ENCODE results near the gene RGS12. TPM values are rescaled to one million over a fixed set of nuclear protein-coding genes. Genes with fewer than 3 reads are reported as not detected.

The RGS12 gene
- total and polyA plus RNA-seq, 2 experiments from 2014 or later: 8.0 to 19.0 TPM

DNA sequence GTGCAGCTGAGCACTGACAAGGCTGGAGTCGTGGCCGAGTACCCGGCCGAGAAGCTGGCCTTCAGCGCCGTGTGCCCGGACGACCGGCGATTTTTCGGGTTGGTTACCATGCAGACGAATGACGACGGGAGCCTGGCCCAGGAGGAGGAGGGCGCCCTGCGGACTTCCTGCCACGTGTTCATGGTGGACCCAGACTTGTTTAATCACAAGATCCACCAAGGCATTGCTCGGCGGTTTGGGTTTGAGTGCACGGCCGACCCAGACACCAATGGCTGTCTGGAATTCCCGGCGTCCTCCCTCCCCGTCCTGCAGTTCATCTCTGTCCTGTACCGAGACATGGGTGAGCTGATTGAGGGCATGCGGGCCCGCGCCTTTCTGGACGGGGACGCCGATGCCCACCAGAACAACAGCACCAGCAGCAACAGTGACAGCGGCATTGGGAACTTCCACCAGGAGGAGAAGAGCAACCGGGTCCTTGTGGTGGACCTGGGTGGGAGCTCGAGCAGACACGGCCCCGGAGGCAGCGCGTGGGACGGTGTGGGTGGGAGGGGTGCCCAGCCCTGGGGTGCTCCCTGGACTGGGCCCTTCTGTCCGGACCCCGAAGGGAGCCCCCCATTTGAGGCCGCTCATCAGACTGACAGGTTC lies 24.3 kb downstream of the RGS12 start:
- H3K4me3 Mint-ChIP-seq: no peak overlapping the region

More for the DNA sequence above, 24.3 kb downstream of the RGS12 start:
- Histone ChIP-seq H3K36me3 (ENCODE audit: insufficient read depth) (no peaks in the 10 kb centered on the region), H3K9me2 (ENCODE audit: insufficient read depth) (no peaks in the 10 kb centered on the region), H3F3A (replicated peaks; ENCODE audit: low read depth) (no peaks in the 10 kb centered on the region), H3K4me3 (no peak overlapping the region), H3K27me3 (ENCODE audit: insufficient read depth) (no peaks in the 10 kb centered on the region), H3K79me2 (replicated peaks; ENCODE audit: insufficient read depth) (no peaks in the 10 kb centered on the region; the same call in 1 of the 2 replicates), H3K27ac (ENCODE audit: low read depth) (no peak overlapping the region), H4K20me1 (replicated peaks; ENCODE audit: insufficient read depth) (no peaks in the 10 kb centered on the region; the same call in 1 of the 2 replicates), H3K4me1 (ENCODE audit: insufficient read depth) (peaks cover 6% of the 10 kb centered on the region; the same call in 1 of the 2 replicates), H3K4me2 (no peak overlapping the region), H2AFZ (no peak overlapping the region)
- ATAC-seq (no peak), DNase-seq (ENCODE audit: low spot score) (no peak)
- no peak for TF ChIP-seq POLR2AphosphoS5 (IDR thresholded peaks at IDR 0.05; ENCODE audit: low read depth)
- no peak for TF ChIP-seq EZH2phosphoT487 (IDR thresholded peaks at IDR 0.05; ENCODE audit: unreplicated experiment)
- no peak for TF ChIP-seq JUNB (IDR thresholded peaks at IDR 0.05; ENCODE audit: unreplicated experiment)
- TF ChIP-seq, protein P1, sequence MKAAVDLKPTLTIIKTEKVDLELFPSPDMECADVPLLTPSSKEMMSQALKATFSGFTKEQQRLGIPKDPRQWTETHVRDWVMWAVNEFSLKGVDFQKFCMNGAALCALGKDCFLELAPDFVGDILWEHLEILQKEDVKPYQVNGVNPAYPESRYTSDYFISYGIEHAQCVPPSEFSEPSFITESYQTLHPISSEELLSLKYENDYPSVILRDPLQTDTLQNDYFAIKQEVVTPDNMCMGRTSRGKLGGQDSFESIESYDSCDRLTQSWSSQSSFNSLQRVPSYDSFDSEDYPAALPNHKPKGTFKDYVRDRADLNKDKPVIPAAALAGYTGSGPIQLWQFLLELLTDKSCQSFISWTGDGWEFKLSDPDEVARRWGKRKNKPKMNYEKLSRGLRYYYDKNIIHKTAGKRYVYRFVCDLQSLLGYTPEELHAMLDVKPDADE (IDR thresholded peaks at IDR 0.05): no peak
- TF ChIP-seq, protein P2, sequence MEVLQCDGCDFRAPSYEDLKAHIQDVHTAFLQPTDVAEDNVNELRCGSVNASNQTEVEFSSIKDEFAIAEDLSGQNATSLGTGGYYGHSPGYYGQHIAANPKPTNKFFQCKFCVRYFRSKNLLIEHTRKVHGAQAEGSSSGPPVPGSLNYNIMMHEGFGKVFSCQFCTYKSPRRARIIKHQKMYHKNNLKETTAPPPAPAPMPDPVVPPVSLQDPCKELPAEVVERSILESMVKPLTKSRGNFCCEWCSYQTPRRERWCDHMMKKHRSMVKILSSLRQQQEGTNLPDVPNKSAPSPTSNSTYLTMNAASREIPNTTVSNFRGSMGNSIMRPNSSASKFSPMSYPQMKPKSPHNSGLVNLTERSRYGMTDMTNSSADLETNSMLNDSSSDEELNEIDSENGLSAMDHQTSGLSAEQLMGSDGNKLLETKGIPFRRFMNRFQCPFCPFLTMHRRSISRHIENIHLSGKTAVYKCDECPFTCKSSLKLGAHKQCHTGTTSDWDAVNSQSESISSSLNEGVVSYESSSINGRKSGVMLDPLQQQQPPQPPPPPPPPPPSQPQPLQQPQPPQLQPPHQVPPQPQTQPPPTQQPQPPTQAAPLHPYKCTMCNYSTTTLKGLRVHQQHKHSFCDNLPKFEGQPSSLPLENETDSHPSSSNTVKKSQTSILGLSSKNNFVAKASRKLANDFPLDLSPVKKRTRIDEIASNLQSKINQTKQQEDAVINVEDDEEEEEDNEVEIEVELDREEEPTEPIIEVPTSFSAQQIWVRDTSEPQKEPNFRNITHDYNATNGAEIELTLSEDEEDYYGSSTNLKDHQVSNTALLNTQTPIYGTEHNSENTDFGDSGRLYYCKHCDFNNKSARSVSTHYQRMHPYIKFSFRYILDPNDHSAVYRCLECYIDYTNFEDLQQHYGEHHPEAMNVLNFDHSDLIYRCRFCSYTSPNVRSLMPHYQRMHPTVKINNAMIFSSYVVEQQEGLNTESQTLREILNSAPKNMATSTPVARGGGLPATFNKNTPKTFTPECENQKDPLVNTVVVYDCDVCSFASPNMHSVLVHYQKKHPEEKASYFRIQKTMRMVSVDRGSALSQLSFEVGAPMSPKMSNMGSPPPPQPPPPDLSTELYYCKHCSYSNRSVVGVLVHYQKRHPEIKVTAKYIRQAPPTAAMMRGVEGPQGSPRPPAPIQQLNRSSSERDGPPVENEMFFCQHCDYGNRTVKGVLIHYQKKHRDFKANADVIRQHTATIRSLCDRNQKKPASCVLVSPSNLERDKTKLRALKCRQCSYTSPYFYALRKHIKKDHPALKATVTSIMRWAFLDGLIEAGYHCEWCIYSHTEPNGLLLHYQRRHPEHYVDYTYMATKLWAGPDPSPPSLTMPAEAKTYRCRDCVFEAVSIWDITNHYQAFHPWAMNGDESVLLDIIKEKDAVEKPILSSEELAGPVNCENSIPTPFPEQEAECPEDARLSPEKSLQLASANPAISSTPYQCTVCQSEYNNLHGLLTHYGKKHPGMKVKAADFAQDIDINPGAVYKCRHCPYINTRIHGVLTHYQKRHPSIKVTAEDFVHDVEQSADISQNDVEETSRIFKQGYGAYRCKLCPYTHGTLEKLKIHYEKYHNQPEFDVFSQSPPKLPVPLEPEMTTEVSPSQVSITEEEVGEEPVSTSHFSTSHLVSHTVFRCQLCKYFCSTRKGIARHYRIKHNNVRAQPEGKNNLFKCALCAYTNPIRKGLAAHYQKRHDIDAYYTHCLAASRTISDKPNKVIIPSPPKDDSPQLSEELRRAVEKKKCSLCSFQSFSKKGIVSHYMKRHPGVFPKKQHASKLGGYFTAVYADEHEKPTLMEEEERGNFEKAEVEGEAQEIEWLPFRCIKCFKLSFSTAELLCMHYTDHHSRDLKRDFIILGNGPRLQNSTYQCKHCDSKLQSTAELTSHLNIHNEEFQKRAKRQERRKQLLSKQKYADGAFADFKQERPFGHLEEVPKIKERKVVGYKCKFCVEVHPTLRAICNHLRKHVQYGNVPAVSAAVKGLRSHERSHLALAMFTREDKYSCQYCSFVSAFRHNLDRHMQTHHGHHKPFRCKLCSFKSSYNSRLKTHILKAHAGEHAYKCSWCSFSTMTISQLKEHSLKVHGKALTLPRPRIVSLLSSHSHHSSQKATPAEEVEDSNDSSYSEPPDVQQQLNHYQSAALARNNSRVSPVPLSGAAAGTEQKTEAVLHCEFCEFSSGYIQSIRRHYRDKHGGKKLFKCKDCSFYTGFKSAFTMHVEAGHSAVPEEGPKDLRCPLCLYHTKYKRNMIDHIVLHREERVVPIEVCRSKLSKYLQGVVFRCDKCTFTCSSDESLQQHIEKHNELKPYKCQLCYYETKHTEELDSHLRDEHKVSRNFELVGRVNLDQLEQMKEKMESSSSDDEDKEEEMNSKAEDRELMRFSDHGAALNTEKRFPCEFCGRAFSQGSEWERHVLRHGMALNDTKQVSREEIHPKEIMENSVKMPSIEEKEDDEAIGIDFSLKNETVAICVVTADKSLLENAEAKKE (CRISPR knock-in tag; IDR thresholded peaks at IDR 0.05): no peak
- no peak for TF ChIP-seq ZNF114 (CRISPR knock-in tag; IDR thresholded peaks at IDR 0.05)
- no peak for TF ChIP-seq ZNF331 (CRISPR knock-in tag; IDR thresholded peaks at IDR 0.05; ENCODE audit: low read depth)
- TF ChIP-seq, protein P3, sequence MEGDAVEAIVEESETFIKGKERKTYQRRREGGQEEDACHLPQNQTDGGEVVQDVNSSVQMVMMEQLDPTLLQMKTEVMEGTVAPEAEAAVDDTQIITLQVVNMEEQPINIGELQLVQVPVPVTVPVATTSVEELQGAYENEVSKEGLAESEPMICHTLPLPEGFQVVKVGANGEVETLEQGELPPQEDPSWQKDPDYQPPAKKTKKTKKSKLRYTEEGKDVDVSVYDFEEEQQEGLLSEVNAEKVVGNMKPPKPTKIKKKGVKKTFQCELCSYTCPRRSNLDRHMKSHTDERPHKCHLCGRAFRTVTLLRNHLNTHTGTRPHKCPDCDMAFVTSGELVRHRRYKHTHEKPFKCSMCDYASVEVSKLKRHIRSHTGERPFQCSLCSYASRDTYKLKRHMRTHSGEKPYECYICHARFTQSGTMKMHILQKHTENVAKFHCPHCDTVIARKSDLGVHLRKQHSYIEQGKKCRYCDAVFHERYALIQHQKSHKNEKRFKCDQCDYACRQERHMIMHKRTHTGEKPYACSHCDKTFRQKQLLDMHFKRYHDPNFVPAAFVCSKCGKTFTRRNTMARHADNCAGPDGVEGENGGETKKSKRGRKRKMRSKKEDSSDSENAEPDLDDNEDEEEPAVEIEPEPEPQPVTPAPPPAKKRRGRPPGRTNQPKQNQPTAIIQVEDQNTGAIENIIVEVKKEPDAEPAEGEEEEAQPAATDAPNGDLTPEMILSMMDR (conservative IDR thresholded peaks at IDR 0.05; ENCODE audit: low read depth in 2 of 2): no peak
- TF ChIP-seq NANOG (IDR thresholded peaks at IDR 0.05; ENCODE audit: borderline replicate concordance): no peak
- no peak for TF ChIP-seq STAT1 (IDR thresholded peaks at IDR 0.05; ENCODE audit: unreplicated experiment)
- TF ChIP-seq CREB1 (CRISPR knock-in tag; IDR thresholded peaks at IDR 0.05; ENCODE audit: low read depth): no peak
- TF ChIP-seq, protein P4, sequence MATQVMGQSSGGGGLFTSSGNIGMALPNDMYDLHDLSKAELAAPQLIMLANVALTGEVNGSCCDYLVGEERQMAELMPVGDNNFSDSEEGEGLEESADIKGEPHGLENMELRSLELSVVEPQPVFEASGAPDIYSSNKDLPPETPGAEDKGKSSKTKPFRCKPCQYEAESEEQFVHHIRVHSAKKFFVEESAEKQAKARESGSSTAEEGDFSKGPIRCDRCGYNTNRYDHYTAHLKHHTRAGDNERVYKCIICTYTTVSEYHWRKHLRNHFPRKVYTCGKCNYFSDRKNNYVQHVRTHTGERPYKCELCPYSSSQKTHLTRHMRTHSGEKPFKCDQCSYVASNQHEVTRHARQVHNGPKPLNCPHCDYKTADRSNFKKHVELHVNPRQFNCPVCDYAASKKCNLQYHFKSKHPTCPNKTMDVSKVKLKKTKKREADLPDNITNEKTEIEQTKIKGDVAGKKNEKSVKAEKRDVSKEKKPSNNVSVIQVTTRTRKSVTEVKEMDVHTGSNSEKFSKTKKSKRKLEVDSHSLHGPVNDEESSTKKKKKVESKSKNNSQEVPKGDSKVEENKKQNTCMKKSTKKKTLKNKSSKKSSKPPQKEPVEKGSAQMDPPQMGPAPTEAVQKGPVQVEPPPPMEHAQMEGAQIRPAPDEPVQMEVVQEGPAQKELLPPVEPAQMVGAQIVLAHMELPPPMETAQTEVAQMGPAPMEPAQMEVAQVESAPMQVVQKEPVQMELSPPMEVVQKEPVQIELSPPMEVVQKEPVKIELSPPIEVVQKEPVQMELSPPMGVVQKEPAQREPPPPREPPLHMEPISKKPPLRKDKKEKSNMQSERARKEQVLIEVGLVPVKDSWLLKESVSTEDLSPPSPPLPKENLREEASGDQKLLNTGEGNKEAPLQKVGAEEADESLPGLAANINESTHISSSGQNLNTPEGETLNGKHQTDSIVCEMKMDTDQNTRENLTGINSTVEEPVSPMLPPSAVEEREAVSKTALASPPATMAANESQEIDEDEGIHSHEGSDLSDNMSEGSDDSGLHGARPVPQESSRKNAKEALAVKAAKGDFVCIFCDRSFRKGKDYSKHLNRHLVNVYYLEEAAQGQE (IDR thresholded peaks at IDR 0.05; ENCODE audit: unreplicated experiment): no peak
- no peak for TF ChIP-seq EZH2 (IDR thresholded peaks at IDR 0.05; ENCODE audit: low read depth, unreplicated experiment)
- Mint-ChIP-seq H3K36me3 (ENCODE audit: low read depth) (peaks cover 3% of the 10 kb centered on the region; the same call in 2 of the 3 replicates), H3K27ac (no peak overlapping the region), H3K27me3 (ENCODE audit: insufficient read depth, low read depth, poor library complexity) (peaks cover 21% of the 10 kb centered on the region), H3K9me3 (no peaks in the 10 kb centered on the region; the same call in 2 of the 3 replicates), H3K4me1 (peaks cover 18% of the 10 kb centered on the region)

All from GM23338 (cell line).